Calu3 (cell line): ENCODE results near the gene IFT27. TPM values are rescaled to one million over a fixed set of nuclear protein-coding genes. Genes with fewer than 3 reads are reported as not detected.

Experiments
- BruUV-seq: library from RNA; stranded (reverse); fragments of 400-500 nt; replicated peaks from 2 replicates; lab custom pipeline; 2021; lab: Mats Ljungman, UMichigan
- CTCF ChIA-PET: fragments of 300-600 bp; sonication (Branson Sonifier 250); formaldehyde crosslinking; loops from one replicate; lab custom pipeline; 2022; ENCODE audit warnings: antibody characterized with exemption; lab: Charles Lee
- DNase-seq: peaks from one replicate; pipeline ENCODE4 v3.0.0; 2022
- H3K27ac Mint-ChIP-seq: one replicate; pipeline ENCODE4 v1.8.0; 2022; ENCODE audit warnings: mixed read lengths; ENCODE audit not compliant: unreplicated experiment
- H3K27me3 Mint-ChIP-seq: one replicate; pipeline ENCODE4 v1.8.0; 2022; ENCODE audit warnings: mixed read lengths; ENCODE audit not compliant: unreplicated experiment
- H3K36me3 Mint-ChIP-seq: one replicate; pipeline ENCODE4 v1.8.0; 2022; ENCODE audit warnings: mild to moderate bottlenecking, moderate library complexity, mixed read lengths; ENCODE audit not compliant: insufficient read depth, unreplicated experiment
- H3K4me1 Mint-ChIP-seq: one replicate; pipeline ENCODE4 v1.8.0; 2022; ENCODE audit warnings: mild to moderate bottlenecking, low read depth, mixed read lengths; ENCODE audit not compliant: unreplicated experiment
- H3K4me3 Mint-ChIP-seq: one replicate; pipeline ENCODE4 v1.8.0; 2022; ENCODE audit warnings: mild to moderate bottlenecking, low read depth, moderate library complexity, mixed read lengths; ENCODE audit not compliant: unreplicated experiment
- H3K9me3 Mint-ChIP-seq: one replicate; pipeline ENCODE4 v1.8.0; 2022; ENCODE audit warnings: low read depth, mixed read lengths; ENCODE audit not compliant: unreplicated experiment
- intact Hi-C: fragments of 100-400 bp; cut with micrococcal nuclease; formaldehyde crosslinking; loops from one replicate; pipeline ENCODE4 v1.10.0; 2022; ENCODE audit not compliant: unreplicated experiment
- total RNA-seq: library from RNA; stranded (reverse); gene quantifications from 2 replicates; pipeline ENCODE4 v1.2.3, GENCODE V29; 2022
- TF ChIP-seq, protein P1 (sequence below): fragments of 200-600 bp; IDR thresholded peaks from one replicate; pipeline ENCODE4 v1.8.0; 2022; ENCODE audit warnings: antibody characterized with exemption; ENCODE audit not compliant: unreplicated experiment

IFT27 gene
- total RNA-seq, 1 experiment from 2014 or later: 41.0 TPM

DNA sequence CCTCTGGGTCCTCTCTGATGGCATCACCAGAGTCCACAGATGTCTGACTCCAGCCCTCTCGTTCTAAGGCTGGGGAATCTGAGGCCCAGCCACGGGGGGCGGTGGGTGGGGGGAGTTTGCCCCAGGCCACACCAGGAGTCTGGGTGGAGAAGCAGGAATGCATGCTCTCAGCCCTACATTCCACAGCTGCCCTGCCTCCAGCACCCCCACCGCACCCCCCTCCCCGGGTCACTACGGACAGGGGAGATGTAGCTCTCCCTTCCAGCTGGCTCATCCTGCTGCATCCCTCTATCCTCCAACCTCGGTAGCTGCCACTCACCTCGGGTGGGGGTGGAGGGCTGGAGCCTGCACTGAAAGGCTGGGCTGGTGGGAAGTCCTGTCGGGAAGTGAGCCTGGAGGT, 43.2 kb upstream of the IFT27 start:
- intact Hi-C loops: no loop called here
- no peaks in the 10 kb centered on the region for H3K36me3 Mint-ChIP-seq
- peaks cover 89% of the 10 kb centered on the region for H3K27me3 Mint-ChIP-seq
- TF ChIP-seq, protein P1, sequence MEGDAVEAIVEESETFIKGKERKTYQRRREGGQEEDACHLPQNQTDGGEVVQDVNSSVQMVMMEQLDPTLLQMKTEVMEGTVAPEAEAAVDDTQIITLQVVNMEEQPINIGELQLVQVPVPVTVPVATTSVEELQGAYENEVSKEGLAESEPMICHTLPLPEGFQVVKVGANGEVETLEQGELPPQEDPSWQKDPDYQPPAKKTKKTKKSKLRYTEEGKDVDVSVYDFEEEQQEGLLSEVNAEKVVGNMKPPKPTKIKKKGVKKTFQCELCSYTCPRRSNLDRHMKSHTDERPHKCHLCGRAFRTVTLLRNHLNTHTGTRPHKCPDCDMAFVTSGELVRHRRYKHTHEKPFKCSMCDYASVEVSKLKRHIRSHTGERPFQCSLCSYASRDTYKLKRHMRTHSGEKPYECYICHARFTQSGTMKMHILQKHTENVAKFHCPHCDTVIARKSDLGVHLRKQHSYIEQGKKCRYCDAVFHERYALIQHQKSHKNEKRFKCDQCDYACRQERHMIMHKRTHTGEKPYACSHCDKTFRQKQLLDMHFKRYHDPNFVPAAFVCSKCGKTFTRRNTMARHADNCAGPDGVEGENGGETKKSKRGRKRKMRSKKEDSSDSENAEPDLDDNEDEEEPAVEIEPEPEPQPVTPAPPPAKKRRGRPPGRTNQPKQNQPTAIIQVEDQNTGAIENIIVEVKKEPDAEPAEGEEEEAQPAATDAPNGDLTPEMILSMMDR: no peak
- CTCF ChIA-PET: interaction anchor here (0.6 to 1.4 kb wide), 3 partner anchors 32 to 119 kb away, joined by 3 to 5 read pairs (median 3); no protein-coding TSS in a partner anchor
- BruUV-seq: no TSS peak
- no peak overlapping the region for H3K4me3 Mint-ChIP-seq
- no peak overlapping the region for H3K27ac Mint-ChIP-seq
- H3K9me3 Mint-ChIP-seq: no peaks in the 10 kb centered on the region
- no peak for DNase-seq
- no peaks in the 10 kb centered on the region for H3K4me1 Mint-ChIP-seq

- BruUV-seq: no TSS peak
- DNase-seq: no peak
- Mint-ChIP-seq H3K36me3 (no peaks in the 10 kb centered on the region), H3K27ac (no peak overlapping the region), H3K9me3 (no peaks in the 10 kb centered on the region), H3K27me3 (peaks cover 89% of the 10 kb centered on the region), H3K4me1 (no peaks in the 10 kb centered on the region), H3K4me3 (peak overlapping the region; percentile 17)
- TF ChIP-seq, protein P1: no peak
- CTCF ChIA-PET: interaction anchor here (0.6 to 1.4 kb wide), 3 partner anchors 31 to 120 kb away, joined by 3 to 5 read pairs (median 3); no protein-coding TSS in a partner anchor
- intact Hi-C loops: no loop called here
Measured at GRCh38 chr22:36818010-36818642, 42.2 kb upstream of the IFT27 start.

DNA sequence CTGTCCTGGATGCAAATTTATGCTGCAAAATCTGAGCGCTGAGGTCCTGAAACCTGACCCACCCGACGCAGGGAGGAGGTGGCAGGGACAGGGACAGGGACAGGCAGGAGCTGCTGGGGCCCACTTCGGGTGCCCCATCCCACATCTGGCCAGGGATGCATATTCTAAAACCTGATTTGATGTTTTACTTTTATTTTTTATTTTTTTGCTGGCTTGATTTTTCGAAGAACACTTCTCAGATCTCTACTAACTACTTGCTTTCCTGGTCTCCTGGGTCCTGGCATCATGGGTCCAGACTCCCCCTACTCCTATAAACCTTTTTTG, 41.6 kb upstream of the IFT27 start:
- Mint-ChIP-seq H3K9me3 (no peaks in the 10 kb centered on the region), H3K27ac (no peak overlapping the region), H3K27me3 (peaks cover 94% of the 10 kb centered on the region), H3K4me1 (no peaks in the 10 kb centered on the region), H3K36me3 (no peaks in the 10 kb centered on the region), H3K4me3 (peak overlapping the region; percentile 17)
- TF ChIP-seq, protein P1: no peak
- CTCF ChIA-PET: no interaction called here
- intact Hi-C loops: no loop called here
- no peak for DNase-seq
- no TSS peak for BruUV-seq

DNA sequence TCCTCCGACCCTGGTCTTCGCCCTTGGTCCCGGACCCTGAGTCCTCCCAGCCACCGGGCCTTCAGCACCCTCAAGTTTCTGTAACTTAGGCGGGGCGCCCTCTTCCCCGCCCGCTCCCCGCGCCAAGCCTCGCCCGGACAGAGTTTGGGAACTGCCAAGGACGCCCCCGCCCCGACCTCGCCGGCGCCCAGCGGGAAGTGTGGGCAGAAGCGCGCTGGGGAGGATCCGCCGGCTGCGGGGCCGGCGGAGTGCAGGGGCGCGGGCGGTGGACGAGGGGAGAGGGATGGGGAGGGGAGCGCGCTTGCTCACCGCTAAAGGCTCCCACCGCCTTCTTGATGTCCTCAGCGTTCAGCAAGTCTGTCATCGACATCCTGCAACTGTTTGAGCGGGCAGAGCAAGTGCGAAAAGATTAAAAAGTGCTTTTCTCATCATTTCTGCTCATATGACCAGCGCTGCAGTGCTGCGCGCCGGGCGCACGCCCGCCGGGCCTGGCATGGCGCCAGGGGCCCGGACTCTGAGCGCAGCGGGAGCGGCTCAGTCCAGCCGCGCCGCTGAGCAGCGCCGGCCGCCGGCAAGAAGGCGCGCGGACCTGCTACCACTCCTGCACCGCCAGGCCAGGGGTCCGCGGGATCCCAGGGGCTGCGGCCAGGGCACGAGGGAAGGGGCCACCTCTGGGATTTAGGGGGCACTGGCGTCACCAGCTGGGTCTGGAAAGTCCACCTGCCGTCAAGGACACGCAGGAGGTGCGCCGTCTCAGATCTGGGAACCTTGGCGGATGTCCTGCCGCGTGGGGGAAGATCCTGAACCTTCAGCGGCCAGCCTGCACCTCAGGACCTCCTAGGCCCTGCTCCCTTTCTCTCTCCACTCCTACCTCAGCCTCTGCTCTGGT, 41.0 kb upstream of the IFT27 start, which contains the start of gene PVALB:
PVALB (minus strand) TSS at position 400 of the 889 bp plus-strand sequence; CDS start at position 370, 30 bp downstream.
- DNase-seq: peak; percentile 32
- CTCF ChIA-PET: no interaction called here
- no peaks in the 10 kb centered on the region for H3K36me3 Mint-ChIP-seq
- no peak within 1 kb of the TSS for H3K27ac Mint-ChIP-seq
- peaks cover 100% of the 10 kb centered on the region for H3K27me3 Mint-ChIP-seq
- TF ChIP-seq, protein P1: no peak
- BruUV-seq: no TSS peak
- peak within 1 kb of the TSS; percentile 17 for H3K4me3 Mint-ChIP-seq
- intact Hi-C loops: no loop called here
- no peaks in the 10 kb centered on the region for H3K4me1 Mint-ChIP-seq
- no peaks in the 10 kb centered on the region for H3K9me3 Mint-ChIP-seq
